ENCODE measurements around the gene PKHD1.
"Not testable (repeated sequence)": the region's sequence is repeated elsewhere in the genome, so short reads cannot be mapped to it uniquely, and the experiment has no call there.

Gene PKHD1

DNA sequence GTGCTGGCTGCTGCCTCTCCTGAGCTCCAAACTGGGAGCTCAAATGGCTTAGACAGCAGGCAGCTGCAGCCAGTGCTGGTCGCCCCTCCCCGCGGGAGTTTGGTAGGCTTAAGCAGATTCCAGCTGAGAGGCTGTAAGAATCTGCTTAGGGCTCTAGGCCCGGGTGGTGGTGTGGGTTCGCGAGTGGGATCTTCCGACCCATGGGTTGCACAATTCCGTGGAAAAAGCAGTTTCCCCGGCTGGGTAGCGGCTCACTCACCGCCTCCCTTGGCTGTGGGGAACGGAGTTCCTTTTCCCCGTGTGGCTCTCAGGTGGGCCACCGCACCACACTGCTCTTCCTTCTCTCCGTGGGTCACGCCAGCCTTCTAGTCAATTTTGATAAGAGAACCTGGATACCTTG lies 232.5 kb downstream of the PKHD1 start:
- CTCF ChIA-PET = interaction anchor here (0.6 to 1.3 kb wide), 3 partner anchors 10 to 109 kb away, joined by 3 to 4 read pairs (median 3); no protein-coding TSS in a partner anchor
- POLR2A ChIA-PET = no interaction called here
- no peak for DNase-seq (ENCODE audit: extremely low spot score)
- TF ChIP-seq PKNOX1 (IDR thresholded peaks at IDR 0.05) (no peak), FOXA1 (IDR thresholded peaks at IDR 0.05) (no peak), NFRKB (IDR thresholded peaks at IDR 0.05) (no peak), ELF4 (IDR thresholded peaks at IDR 0.05) (no peak), ZNF384 (IDR thresholded peaks at IDR 0.05) (no peak), L3MBTL2 (conservative IDR thresholded peaks at IDR 0.05) (no peak), SP1 (IDR thresholded peaks at IDR 0.05) (no peak), BHLHE40 (IDR thresholded peaks at IDR 0.05; ENCODE audit: borderline replicate concordance) (no peak), FOXK2 (IDR thresholded peaks at IDR 0.05) (no peak), HDGF (IDR thresholded peaks at IDR 0.05; ENCODE audit: borderline replicate concordance) (no peak), LEF1 (IDR thresholded peaks at IDR 0.05; ENCODE audit: borderline replicate concordance) (no peak), TARDBP (IDR thresholded peaks at IDR 0.05) (no peak), SUZ12 (IDR thresholded peaks at IDR 0.05) (no peak), ARNT (IDR thresholded peaks at IDR 0.05) (no peak), CTBP1 (IDR thresholded peaks at IDR 0.05; ENCODE audit: borderline replicate concordance) (no peak), FOXM1 (IDR thresholded peaks at IDR 0.05; ENCODE audit: borderline replicate concordance) (no peak)

GRCh38 chr6:51854347-51854746 lies 233.1 kb downstream of the PKHD1 start:
- CTCF ChIA-PET = interaction anchor here (1.3 kb wide), 1 partner anchor 110 kb away, joined by 3 read pairs; no protein-coding TSS in a partner anchor
- POLR2A ChIA-PET = no interaction called here
- no peak for TF ChIP-seq SUZ12 (IDR thresholded peaks at IDR 0.05)
- TF ChIP-seq L3MBTL2 (conservative IDR thresholded peaks at IDR 0.05) = no peak
- no peak for TF ChIP-seq ELF4 (IDR thresholded peaks at IDR 0.05)
- no peak for TF ChIP-seq HDGF (IDR thresholded peaks at IDR 0.05; ENCODE audit: borderline replicate concordance)
- no peak for TF ChIP-seq NFRKB (IDR thresholded peaks at IDR 0.05)
- TF ChIP-seq FOXA1 (IDR thresholded peaks at IDR 0.05) = no peak
- no peak for TF ChIP-seq LEF1 (IDR thresholded peaks at IDR 0.05; ENCODE audit: borderline replicate concordance)
- TF ChIP-seq FOXK2 (IDR thresholded peaks at IDR 0.05) = no peak
- no peak for TF ChIP-seq PKNOX1 (IDR thresholded peaks at IDR 0.05)
- no peak for TF ChIP-seq SP1 (IDR thresholded peaks at IDR 0.05)
- TF ChIP-seq FOXM1 (IDR thresholded peaks at IDR 0.05; ENCODE audit: borderline replicate concordance) = no peak
- DNase-seq (ENCODE audit: extremely low spot score) = no peak

GRCh38 chr6:51853109-51853508 lies 234.3 kb downstream of the PKHD1 start:
- CTCF ChIA-PET; POLR2A ChIA-PET; DNase-seq (ENCODE audit: extremely low spot score): not testable (repeated sequence)

- DNase-seq (ENCODE audit: extremely low spot score) = no peak
- POLR2A ChIA-PET = no interaction called here
- TF ChIP-seq BHLHE40 (IDR thresholded peaks at IDR 0.05; ENCODE audit: borderline replicate concordance) (no peak), PKNOX1 (IDR thresholded peaks at IDR 0.05) (no peak), FOXK2 (IDR thresholded peaks at IDR 0.05) (no peak), ZNF384 (IDR thresholded peaks at IDR 0.05) (no peak), SUZ12 (IDR thresholded peaks at IDR 0.05) (no peak), SP1 (IDR thresholded peaks at IDR 0.05) (no peak), NFRKB (IDR thresholded peaks at IDR 0.05) (no peak), FOXM1 (IDR thresholded peaks at IDR 0.05; ENCODE audit: borderline replicate concordance) (no peak), TARDBP (IDR thresholded peaks at IDR 0.05) (no peak), L3MBTL2 (conservative IDR thresholded peaks at IDR 0.05) (no peak), ELF4 (IDR thresholded peaks at IDR 0.05) (no peak), HDGF (IDR thresholded peaks at IDR 0.05; ENCODE audit: borderline replicate concordance) (no peak)
- CTCF ChIA-PET = no interaction called here
Measured at GRCh38 chr6:51846531-51846930, 240.9 kb downstream of the PKHD1 start.

- TF ChIP-seq BHLHE40 (IDR thresholded peaks at IDR 0.05; ENCODE audit: borderline replicate concordance) (no peak), ELF4 (IDR thresholded peaks at IDR 0.05) (no peak), PKNOX1 (IDR thresholded peaks at IDR 0.05) (no peak), NFRKB (IDR thresholded peaks at IDR 0.05) (no peak), TARDBP (IDR thresholded peaks at IDR 0.05) (no peak), L3MBTL2 (conservative IDR thresholded peaks at IDR 0.05) (no peak), HDGF (IDR thresholded peaks at IDR 0.05; ENCODE audit: borderline replicate concordance) (no peak), FOXM1 (IDR thresholded peaks at IDR 0.05; ENCODE audit: borderline replicate concordance) (no peak), SP1 (IDR thresholded peaks at IDR 0.05) (no peak), ARNT (IDR thresholded peaks at IDR 0.05) (no peak), FOXA1 (IDR thresholded peaks at IDR 0.05) (no peak), CTBP1 (IDR thresholded peaks at IDR 0.05; ENCODE audit: borderline replicate concordance) (no peak), ZNF384 (IDR thresholded peaks at IDR 0.05) (no peak), FOXK2 (IDR thresholded peaks at IDR 0.05) (no peak)
- no peak for DNase-seq (ENCODE audit: extremely low spot score)
- POLR2A ChIA-PET = no interaction called here
- CTCF ChIA-PET = interaction anchor here (1.5 kb wide), 1 partner anchor 11 kb away, joined by 3 read pairs; no protein-coding TSS in a partner anchor
Measured at GRCh38 chr6:51844336-51844735, 243.1 kb downstream of the PKHD1 start.

- ChIA-PET POLR2A (no interaction called here), CTCF (interaction anchor here (0.5 kb wide), 1 partner anchor 12 kb away, joined by 3 read pairs; no protein-coding TSS in a partner anchor)
- no peak for DNase-seq (ENCODE audit: extremely low spot score)
- TF ChIP-seq FOXK2 (IDR thresholded peaks at IDR 0.05) (no peak), ARNT (IDR thresholded peaks at IDR 0.05) (no peak), SUZ12 (IDR thresholded peaks at IDR 0.05) (no peak), CTBP1 (IDR thresholded peaks at IDR 0.05; ENCODE audit: borderline replicate concordance) (no peak), TARDBP (IDR thresholded peaks at IDR 0.05) (no peak), NFRKB (IDR thresholded peaks at IDR 0.05) (no peak), SP1 (IDR thresholded peaks at IDR 0.05) (no peak), L3MBTL2 (conservative IDR thresholded peaks at IDR 0.05) (no peak), FOXA1 (IDR thresholded peaks at IDR 0.05) (no peak), BHLHE40 (IDR thresholded peaks at IDR 0.05; ENCODE audit: borderline replicate concordance) (no peak), ZNF384 (IDR thresholded peaks at IDR 0.05) (no peak), HDGF (IDR thresholded peaks at IDR 0.05; ENCODE audit: borderline replicate concordance) (no peak), LEF1 (IDR thresholded peaks at IDR 0.05; ENCODE audit: borderline replicate concordance) (no peak), ELF4 (IDR thresholded peaks at IDR 0.05) (no peak)
Measured at GRCh38 chr6:51843456-51844056, 243.9 kb downstream of the PKHD1 start.
